Motor neuron (in vitro differentiated cells): ENCODE data around the gene TCEANC2. TPM values are rescaled to one million over a fixed set of nuclear protein-coding genes. Genes with fewer than 3 reads are reported as not detected.

Source experiments
- ATAC-seq, 8 experiments: fragments of 200-7000 bp; cut with Tn5 transposase; replicated peaks in 6 of 8; 2 replicates each; pipeline ENCODE4 v1.8.0; 2021; ENCODE audit warnings: mild to moderate bottlenecking in 8 of 8, moderate library complexity in 8 of 8
- H3K27ac ChIP-seq, 2 donors: fragments of 250-450 bp; sonication (Bioruptor Pico); 2 replicates each; pipeline ENCODE4 v1.9.0; 2021; ENCODE audit warnings: antibody characterized with exemption in 2 of 2, mild to moderate bottlenecking in 2 of 2, moderate library complexity in 1 of 2
- H3K4me1 ChIP-seq, 2 donors: fragments of 250-450 bp; sonication (Bioruptor Pico); replicated peaks in 1 of 2; 2 replicates each; pipeline ENCODE4 v1.6.1; 2021; ENCODE audit warnings: antibody characterized with exemption in 2 of 2, mild to moderate bottlenecking in 2 of 2, moderate library complexity in 1 of 2
- H3K4me3 ChIP-seq, 5 donors: fragments of 250-450 bp; sonication (Bioruptor Pico); 2 replicates each; pipeline ENCODE4 v1.9.0; 2021; ENCODE audit warnings: antibody characterized with exemption in 5 of 5, mild to moderate bottlenecking in 5 of 5, moderate library complexity in 4 of 5
- WGBS, 10 experiments: fragments of 450-650 bp; shearing (Covaris generic); methylation state at CpG; one replicate each; pipeline ENCODE4 v1.0.0; 2022; 5-methylcytosine and 5-hydroxymethylcytosine counted together
- in situ Hi-C, 9 experiments: fragments of 400-800 bp; cut with MboI; loops; one replicate each; pipeline ENCODE4 v1.15.0; 2021; ENCODE audit warnings: low sequenced_read_pairs in 9 of 9, low pct_unique_long_range_greater_than_20kb in 2 of 9; ENCODE audit not compliant: unreplicated experiment in 9 of 9
- total RNA-seq, 8 experiments: library from RNA; unstranded; fragments of 300-600 nt; gene quantifications; 2 replicates each; pipeline versions ENCODE4 v1.2.3 to v1.2.4, GENCODE V29; 2022

TCEANC2 gene
- total RNA-seq, 8 experiments from 2014 or later: 3.0 to 10.1 (median 7.4) TPM

DNA sequence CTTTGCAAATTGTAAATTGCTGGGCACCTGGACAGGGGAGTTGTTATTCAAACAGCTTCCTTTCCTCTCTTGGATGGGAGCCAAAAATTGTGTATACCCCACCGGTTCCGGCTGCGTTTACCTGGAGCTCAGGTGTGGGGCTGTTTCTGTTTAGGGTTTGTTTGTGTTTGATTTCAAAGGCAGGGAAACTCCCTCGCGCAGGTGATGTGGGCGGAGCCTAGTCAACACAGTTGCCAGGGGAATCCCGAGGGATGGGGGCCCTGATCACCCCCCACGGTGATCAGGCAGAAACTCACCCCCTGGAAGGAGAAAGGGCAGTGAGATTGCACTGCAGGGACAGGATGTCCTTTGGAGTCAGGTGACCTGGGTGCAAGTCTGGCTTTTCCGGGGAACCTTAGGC is 71.1 kb downstream of the TCEANC2 start:
- H3K4me1 ChIP-seq: peaks cover 28 to 31% of the 10 kb centered on the region in 2 donors
- 0 to 79% (median 52%) methylated on average over 1 to 9 of the region's 9 CpGs; no CpG with 5 or more reads in 4 of the 10 experiments for WGBS, 10 experiments
- H3K27ac ChIP-seq: no peak overlapping the region
- no peak for ATAC-seq
- no peak overlapping the region for H3K4me3 ChIP-seq
- in situ Hi-C loops: no loop called here

GRCh38 chr1:54124906-54125305 is 71.5 kb downstream of the TCEANC2 start:
- Histone ChIP-seq H3K27ac (no peak overlapping the region), H3K4me1 (peaks cover 28 to 31% of the 10 kb centered on the region in 2 donors), H3K4me3 (no peak overlapping the region)
- ATAC-seq: no peak
- in situ Hi-C loops: no loop called here
- 88 to 100% (median 100%) methylated on average over 1 to 5 of the region's 7 CpGs; no CpG with 5 or more reads in 6 of the 10 experiments for WGBS, 10 experiments

DNA sequence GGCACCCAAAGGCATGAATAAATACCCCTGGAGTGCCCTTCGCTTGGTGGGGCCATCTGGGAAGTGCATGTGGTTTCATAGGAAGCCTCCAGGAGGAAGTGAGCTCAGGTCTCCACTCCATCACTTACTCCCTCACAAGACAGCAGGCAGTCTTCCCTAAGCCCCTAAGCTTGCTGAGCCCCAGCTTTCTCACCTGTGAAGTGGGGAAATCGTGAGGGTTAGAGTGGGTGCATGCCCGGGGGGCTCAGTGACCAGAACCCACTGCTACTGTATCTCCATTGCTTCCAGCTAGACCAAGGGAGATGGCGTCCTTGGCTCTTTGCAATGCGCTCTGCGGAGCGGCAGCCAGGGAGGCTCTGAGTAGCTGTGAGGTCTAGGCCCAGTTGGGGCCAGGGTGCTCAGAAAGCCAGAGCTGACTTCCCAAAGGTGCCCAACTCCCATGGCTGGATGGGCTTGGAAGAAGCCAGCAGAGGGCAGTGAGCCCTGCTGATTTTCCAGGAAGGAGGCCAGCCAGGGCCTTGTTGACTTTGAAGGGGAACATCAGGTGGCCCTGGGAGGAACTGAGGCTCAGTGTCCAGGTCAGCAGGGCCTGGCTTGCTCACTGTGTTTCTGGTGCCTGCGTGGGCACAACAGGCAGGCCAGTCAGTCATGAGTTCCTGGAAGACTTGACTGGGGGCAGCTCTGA is 72.1 kb downstream of the TCEANC2 start:
- peak in 1 of 8 experiments; percentile 3 for ATAC-seq
- peaks cover 28 to 31% of the 10 kb centered on the region in 2 donors for H3K4me1 ChIP-seq
- no peak overlapping the region for H3K27ac ChIP-seq
- WGBS, 10 experiments: 80 to 91% (median 86%) methylated on average over 1 to 6 of the region's 8 CpGs; no CpG with 5 or more reads in 6 of the 10 experiments
- no peak overlapping the region for H3K4me3 ChIP-seq
- in situ Hi-C loops: no loop called here

GRCh38 chr1:54126271-54126815 is 72.9 kb downstream of the TCEANC2 start:
- H3K4me3 ChIP-seq: no peak overlapping the region
- no peak for ATAC-seq
- H3K27ac ChIP-seq: no peak overlapping the region
- 55 to 100% (median 92%) methylated on average over 1 to 3 of the region's 3 CpGs for WGBS, 10 experiments
- in situ Hi-C loops: no loop called here
- H3K4me1 ChIP-seq: peaks cover 24 to 28% of the 10 kb centered on the region in 2 donors

GRCh38 chr1:54127594-54128300 is 74.3 kb downstream of the TCEANC2 start:
- peak in 1 of 8 experiments; percentile 15 for ATAC-seq
- no peak overlapping the region for H3K4me3 ChIP-seq
- WGBS, 10 experiments: 17 to 100% (median 73%) methylated on average over 1 to 7 of the region's 7 CpGs; no CpG with 5 or more reads in 1 of the 10 experiments
- no peak overlapping the region for H3K27ac ChIP-seq
- H3K4me1 ChIP-seq: peaks cover 11 to 14% of the 10 kb centered on the region in 2 donors
- in situ Hi-C loops: no loop called here

DNA sequence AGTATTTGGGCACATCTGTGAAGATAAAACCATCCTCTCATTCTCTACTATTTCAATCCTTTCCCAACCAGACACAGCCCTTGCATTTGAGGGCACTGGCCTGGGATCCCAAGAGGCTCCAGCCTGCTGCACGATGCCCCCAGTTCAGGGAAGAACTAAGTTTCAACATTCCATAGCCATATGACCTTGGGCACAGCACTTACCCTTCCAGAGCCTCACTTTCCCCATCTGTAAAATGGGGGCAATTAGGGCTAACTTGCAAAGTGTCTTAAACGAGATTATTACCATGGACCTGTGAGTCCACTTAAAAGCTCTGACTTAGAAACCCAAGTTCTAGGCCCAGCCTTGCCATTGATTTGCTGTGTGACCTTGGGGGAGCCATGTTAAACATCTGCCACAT is 76.5 kb downstream of the TCEANC2 start:
- Histone ChIP-seq H3K4me3 (no peak overlapping the region), H3K4me1 (peaks cover under 1 to 2% of the 10 kb centered on the region in 2 donors), H3K27ac (no peak overlapping the region)
- ATAC-seq: no peak
- WGBS, 10 experiments: 0 to 81% (median 58%) methylated on average over 1 to 2 of the region's 2 CpGs; no CpG with 5 or more reads in 3 of the 10 experiments
- in situ Hi-C loops: no loop called here

- peaks cover 16 to 18% of the 10 kb centered on the region in 2 donors for H3K4me1 ChIP-seq
- 67 to 100% (median 84%) methylated on average over 1 to 2 of the region's 2 CpGs; no CpG with 5 or more reads in 5 of the 10 experiments for WGBS, 10 experiments
- ATAC-seq: no peak
- in situ Hi-C loops: no loop called here
- H3K4me3 ChIP-seq: no peak overlapping the region
- H3K27ac ChIP-seq: no peak overlapping the region
These were observed 78.0 kb downstream of the TCEANC2 start for GRCh38 chr1:54131419-54131818.

DNA sequence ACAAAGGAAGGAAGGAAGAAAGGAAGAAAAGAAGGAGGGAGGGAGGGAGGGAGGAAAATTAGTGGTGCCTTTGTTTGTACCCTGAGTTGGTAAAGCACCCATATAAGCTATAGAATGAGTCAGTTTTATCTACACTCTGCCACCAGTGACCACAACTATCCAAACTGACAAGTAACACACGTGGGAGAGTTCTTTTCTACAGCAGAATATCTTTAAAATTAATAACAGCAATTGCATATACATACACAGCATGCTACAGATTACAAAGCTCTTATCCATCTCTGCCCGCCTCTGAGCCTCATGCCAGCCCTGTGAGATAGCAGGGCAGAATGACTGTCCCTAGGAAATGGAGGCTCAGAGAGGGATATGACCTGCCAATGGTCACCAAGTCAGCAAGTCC is 79.1 kb downstream of the TCEANC2 start:
- H3K4me1 ChIP-seq: peaks cover 27 to 29% of the 10 kb centered on the region in 2 donors
- H3K27ac ChIP-seq: no peak overlapping the region
- no peak for ATAC-seq
- no peak overlapping the region for H3K4me3 ChIP-seq
- WGBS, 10 experiments: 0 to 100% (median 79%) methylated on average over 1 to 2 of the region's 2 CpGs; no CpG with 5 or more reads in 5 of the 10 experiments
- in situ Hi-C loops: no loop called here

DNA sequence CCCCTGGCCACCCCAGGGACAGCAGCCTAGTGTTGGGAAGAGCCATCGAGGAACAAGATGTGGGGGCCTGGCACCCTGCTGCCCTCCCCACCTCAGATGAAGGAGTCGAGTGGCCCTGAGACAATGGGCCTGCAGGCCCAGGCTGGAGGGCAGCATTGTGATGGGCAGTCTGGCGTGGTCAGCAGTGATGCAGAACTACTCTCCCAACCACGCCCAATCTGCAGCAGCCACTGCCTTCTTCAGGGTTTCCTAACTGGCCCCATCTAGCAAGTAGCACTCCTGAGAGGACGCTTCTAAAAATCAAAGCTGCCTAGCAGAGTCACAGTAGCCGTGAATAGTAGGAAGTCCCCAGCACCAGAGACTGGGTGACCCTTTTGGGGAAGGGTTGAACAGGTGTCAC is 80.9 kb downstream of the TCEANC2 start:
- 0 to 100% (median 87%) methylated on average over 1 to 5 of the region's 6 CpGs; no CpG with 5 or more reads in 4 of the 10 experiments for WGBS, 10 experiments
- Histone ChIP-seq H3K27ac (no peak overlapping the region), H3K4me1 (peaks cover 35 to 37% of the 10 kb centered on the region in 2 donors), H3K4me3 (no peak overlapping the region)
- in situ Hi-C loops: no loop called here
- peak in 1 of 8 experiments; percentile 57 for ATAC-seq

GRCh38 chr1:54135436-54136120 is 82.2 kb downstream of the TCEANC2 start:
- peak overlapping the region; percentile 19 to 62 for H3K27ac ChIP-seq
- 0 to 49% (median 38%) methylated on average over 1 to 4 of the region's 5 CpGs; no CpG with 5 or more reads in 3 of the 10 experiments for WGBS, 10 experiments
- H3K4me3 ChIP-seq: no peak overlapping the region
- H3K4me1 ChIP-seq: peaks cover 35 to 37% of the 10 kb centered on the region in 2 donors
- peak in 4 of 8 experiments; percentile 3 to 48 (median 42) for ATAC-seq
- in situ Hi-C loops: no loop called here

DNA sequence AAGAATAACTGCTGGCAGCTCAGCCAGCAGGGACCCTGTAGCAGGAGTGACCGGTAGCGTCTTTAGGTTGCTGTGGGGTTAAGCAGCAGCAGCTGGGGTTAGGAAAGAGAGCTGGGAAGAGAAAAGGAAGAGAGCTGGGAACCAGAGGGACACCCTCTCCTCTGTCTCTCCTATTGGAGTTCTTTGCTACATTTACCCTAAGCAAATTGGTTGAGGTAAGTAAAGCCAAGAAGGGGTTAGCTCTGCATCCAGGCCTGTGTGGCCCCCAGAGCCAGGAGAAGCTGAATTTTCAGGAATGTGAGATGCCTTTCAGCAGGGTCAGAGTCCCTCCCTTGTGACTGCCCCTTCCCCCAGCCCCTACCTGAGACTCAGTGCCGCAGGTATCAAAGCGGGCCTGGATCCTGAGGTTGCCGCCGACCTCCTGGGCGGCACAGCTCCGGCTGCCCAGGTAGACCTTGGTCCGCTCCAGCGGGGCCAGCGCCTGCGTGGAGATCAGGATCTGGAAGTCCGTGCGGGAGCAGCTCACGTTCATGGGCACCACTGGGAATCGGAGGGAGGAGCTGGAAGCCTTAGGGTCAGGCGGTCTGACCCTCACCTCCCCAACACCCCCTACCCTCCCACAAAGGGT is 83.0 kb downstream of the TCEANC2 start:
- peak overlapping the region; percentile 19 to 62 for H3K27ac ChIP-seq
- WGBS, 10 experiments: 42 to 93% (median 80%) methylated on average over 1 to 9 of the region's 17 CpGs; no CpG with 5 or more reads in 5 of the 10 experiments
- H3K4me1 ChIP-seq: peaks cover 35 to 37% of the 10 kb centered on the region in 2 donors
- peak in 1 of 8 experiments; percentile 3 for ATAC-seq
- no peak overlapping the region for H3K4me3 ChIP-seq
- in situ Hi-C loops: no loop called here

- peak overlapping the region in 1 of 2 donors; percentile 1 for H3K27ac ChIP-seq
These were observed 83.6 kb downstream of the TCEANC2 start for GRCh38 chr1:54136963-54137533.

More at GRCh38 chr1:54136963-54137533, 83.6 kb downstream of the TCEANC2 start:
- no peak overlapping the region for H3K4me3 ChIP-seq
- peaks cover 35 to 37% of the 10 kb centered on the region in 2 donors for H3K4me1 ChIP-seq
- no peak for ATAC-seq
- in situ Hi-C loops: no loop called here
- WGBS, 10 experiments: 40 to 93% (median 79%) methylated on average over 1 to 7 of the region's 7 CpGs
